T-helper 22 cell (primary cell): ENCODE measurements around the gene PRODH2.

Experiments
- DNase-seq: peaks from one replicate; pipeline ENCODE4 v3.0.0-alpha.2; 2020; ENCODE audit warnings: low read depth

The PRODH2 gene, protein sequence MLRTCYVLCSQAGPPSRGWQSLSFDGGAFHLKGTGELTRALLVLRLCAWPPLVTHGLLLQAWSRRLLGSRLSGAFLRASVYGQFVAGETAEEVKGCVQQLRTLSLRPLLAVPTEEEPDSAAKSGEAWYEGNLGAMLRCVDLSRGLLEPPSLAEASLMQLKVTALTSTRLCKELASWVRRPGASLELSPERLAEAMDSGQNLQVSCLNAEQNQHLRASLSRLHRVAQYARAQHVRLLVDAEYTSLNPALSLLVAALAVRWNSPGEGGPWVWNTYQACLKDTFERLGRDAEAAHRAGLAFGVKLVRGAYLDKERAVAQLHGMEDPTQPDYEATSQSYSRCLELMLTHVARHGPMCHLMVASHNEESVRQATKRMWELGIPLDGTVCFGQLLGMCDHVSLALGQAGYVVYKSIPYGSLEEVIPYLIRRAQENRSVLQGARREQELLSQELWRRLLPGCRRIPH

DNA sequence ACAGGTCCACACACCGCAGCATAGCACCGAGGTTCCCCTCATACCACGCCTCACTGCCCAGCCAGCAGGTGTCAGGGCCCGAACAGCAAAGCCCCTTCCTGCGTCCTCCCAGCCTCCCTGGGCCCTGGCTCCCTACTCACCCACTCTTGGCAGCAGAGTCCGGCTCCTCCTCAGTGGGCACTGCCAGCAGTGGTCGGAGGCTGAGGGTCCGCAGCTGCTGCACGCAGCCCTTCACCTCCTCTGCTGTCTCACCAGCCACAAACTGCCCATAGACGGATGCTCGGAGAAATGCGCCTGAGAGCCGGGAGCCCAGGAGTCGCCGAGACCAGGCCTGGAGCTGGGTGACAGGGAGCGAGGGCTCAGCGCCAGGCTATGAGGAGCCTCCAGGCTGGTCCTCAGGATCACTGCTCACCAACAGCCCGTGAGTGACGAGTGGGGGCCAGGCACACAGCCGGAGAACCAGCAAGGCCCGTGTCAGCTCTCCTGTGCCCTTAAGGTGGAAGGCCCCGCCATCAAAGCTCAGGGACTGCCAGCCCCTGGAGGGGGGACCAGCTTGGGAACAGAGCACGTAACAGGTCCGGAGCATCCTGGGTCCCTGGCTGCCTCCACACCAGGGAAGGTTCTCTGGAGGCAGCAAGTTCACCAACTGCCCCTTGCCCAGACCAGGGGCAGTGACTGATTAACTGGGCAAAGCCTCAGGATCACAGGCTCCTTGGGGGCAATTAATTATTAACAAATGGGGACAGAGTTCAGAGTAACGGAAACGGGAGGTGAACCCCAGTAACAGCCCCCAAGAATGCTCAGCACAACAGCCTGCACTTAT, at the start of gene PRODH2:
Gene PRODH2, minus strand, starts transcription at position 626 of the 823 bp plus-strand sequence. Its CDS starts 40 bp downstream, at position 586.
- no peak for DNase-seq

DNA sequence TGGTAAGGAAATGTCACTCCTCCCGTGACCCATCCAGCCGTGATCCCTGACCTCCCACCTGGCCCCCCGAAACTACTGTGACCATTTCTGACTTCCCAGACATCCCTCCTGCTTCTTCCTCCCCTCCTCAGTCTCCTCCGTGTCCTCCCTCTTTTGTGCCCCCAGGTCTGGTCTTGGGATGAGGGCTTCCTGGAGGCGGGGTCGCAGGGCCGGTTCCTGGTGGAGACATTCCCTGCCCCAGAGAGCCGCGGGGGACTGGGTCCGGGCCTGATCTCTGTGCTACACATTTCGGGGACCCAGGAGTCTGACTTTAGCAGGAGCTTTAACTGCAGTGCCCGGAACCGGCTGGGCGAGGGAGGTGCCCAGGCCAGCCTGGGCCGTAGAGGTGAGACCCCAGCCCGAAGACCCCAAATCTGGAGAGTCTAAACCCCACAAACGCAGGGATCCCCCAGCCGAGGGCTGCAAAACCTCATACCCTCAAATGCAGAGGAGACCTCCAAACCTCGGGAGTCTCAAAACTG, 49.1 kb upstream of the PRODH2 start:
- no peak for DNase-seq

DNA sequence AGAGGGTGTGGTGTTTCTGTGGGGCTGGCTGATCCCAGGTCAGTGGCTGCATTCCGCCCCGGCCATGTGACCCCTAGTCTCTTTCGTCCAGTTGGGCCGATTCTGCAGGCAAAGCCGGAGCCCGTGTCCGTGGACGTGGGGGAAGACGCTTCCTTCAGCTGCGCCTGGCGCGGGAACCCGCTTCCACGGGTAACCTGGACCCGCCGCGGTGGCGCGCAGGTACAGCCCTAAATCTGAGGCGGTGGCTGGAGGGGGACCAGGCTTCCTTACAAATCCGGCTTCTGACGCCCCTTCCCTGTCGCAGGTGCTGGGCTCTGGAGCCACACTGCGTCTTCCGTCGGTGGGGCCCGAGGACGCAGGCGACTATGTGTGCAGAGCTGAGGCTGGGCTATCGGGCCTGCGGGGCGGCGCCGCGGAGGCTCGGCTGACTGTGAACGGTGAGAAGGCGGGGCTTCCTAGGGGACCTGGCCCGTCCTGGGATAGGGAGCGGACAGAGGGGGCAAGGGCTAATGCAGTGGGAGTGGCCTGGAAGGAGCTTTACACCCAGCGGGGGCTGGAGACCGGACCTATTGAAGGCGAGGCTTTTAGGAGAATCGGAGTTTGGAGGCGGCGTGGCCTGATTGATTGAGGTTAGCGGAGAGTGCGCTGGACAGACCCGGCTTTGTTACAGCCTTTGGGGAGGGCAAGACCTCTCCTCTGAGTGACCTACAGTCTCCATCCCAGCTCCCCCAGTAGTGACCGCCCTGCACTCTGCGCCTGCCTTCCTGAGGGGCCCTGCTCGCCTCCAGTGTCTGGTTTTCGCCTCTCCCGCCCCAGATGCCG, 48.4 kb upstream of the PRODH2 start:
- no peak for DNase-seq

DNA sequence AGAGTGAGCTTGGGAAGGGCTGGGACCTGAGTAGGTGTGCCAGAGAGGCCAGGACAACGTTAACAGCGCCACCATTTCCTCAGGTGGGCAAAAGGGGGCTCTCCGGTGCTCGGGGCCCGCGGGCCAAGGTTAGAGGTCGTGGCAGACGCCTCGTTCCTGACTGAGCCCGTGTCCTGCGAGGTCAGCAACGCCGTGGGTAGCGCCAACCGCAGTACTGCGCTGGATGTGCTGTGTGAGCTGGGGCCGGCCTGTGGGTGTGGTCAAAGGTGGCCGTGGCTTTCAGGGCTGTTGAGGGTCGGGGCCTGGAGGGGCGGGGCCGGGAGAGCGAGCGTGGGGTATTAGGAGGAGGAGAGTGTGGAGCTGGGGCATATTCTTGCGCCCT, 47.8 kb upstream of the PRODH2 start:
- DNase-seq: no peak

DNA sequence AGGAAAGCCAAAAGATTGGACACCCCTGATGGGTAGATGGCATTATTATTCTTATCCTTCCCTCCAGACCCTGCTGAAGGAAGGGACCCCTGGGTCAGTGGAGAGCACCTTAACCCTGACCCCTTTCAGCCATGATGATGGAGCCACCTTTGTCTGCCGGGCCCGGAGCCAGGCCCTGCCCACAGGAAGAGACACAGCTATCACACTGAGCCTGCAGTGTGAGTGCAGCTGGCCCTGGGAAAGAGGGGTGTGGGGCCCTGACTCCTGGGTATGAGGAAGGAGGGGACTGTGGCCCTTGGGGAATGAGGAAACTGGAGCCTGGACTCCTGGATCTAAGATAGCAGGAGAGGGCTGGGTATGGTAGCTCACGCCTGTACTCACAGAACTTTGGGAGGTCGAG, 46.8 kb upstream of the PRODH2 start:
- DNase-seq: no peak

DNA sequence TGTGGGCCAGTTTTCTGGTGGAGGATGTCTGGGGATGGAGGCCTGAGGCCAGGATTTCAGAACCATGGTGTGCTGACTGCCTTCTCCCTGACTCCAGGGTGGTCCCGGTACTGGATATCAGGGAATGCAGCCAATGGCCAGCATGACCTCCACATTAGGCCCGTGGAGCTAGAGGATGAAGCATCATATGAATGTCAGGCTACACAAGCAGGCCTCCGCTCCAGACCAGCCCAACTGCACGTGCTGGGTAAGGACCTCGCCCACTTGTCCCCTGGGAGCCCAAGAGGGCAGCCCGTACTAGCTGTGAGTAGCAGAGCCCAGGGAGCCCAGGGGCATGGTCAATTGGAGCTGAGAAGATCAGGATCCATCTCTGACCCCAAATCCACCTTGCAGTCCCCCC, 45.7 kb upstream of the PRODH2 start:
- no peak for DNase-seq

DNA sequence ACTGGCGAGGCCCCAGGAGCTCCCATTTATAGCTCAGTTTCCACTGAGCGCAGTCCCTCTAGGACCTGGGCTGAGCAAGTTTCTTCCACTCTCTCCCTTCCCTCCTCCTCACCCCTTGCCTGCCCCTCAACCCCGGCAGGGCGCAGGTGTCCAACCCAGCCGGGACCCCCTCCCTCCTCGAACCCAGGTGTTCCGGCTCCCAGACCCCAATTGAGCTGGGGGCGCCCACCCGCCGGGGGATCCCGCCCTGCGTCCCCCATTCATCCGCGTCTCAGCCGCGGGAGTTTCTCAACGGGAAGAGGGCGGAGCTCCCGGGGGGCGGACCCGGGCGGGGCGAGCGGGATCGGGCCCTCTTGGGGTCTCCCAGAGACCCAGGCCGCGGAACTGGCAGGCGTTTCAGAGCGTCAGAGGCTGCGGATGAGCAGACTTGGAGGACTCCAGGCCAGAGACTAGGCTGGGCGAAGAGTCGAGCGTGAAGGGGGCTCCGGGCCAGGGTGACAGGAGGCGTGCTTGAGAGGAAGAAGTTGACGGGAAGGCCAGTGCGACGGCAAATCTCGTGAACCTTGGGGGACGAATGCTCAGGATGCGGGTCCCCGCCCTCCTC, 44.0 kb upstream of the PRODH2 start, which contains the start of gene KIRREL2:
Gene KIRREL2, plus strand, starts transcription at position 366 of the 604 bp plus-strand sequence. Its CDS starts 209 bp downstream, at position 575.
- no peak for DNase-seq

DNA sequence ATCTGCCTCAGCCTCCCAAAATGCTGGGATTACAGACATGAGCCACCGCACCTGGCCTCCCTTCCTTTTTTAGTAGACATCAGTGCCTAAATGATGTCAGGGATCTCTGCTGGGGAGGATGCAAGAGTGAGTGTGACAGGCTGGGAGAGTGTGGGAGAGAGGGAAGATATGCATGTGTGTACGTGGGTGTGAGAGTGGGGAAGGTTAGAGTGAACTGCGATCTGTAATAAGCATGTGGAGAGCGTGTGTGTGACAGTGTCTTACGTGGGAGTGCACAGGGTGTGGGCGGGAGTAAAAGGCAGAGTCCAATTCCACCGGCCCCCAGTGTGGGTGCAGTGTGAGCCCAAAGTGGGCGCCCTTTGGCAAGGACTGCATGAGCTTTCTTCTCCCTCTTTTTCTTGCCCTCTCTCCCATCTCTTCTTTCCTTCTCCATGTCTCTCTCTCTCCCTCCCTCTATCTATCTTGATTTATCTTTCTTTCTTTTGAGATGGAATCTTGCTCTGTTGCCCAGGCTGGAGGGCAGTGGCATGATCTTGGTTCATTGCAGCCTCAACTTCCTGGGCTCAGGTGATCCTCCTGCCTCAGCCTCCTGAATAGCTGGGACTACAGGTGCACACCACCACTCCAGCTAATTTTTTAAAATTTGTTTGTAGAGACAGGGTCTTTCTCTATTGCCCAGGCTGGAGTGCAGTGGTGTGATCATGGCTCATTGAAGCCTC, 40.6 kb upstream of the PRODH2 start:
- no peak for DNase-seq

DNA sequence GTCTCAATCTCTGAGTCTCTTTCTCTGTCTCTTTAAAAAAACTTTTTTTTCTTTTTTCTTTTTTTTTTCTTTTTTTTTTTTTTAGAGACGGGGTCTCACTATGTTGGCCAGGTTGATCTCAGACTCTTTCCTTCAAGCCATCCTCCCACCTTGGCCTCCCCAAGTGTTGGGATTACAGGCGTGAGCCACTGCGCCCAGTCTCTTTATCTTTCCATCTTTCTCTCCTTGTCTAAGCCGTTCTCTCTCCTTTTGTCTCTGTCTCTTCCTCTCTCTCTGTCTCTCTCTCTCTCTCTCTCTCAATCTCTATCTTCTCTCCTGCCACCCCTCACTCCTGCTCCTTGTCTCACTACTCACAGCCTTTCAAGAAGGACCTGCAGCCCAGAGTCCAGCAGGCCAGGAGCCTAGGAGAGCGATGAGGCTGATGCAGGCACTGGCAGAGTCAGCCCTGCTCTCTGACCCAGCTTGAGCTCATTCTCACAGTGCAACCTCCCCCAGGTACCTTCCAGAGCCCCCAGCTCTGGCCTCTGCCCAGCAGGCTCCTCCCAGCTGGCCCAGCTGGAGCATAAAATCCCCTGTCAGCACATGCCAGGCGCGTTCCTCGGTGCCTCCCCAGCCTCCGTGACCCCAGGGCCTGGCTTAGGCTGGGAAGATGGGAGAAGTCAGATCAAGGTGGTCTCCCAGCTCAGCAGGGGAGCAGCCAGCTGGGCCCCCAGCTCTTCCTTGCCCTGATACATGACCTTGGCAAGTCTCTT, 39.6 kb upstream of the PRODH2 start, which contains the start of gene NPHS1:
Gene NPHS1, minus strand, starts transcription at position 476 of the 752 bp plus-strand sequence. CDS start 667 bp downstream, outside the sequence.
- DNase-seq: no peak

DNA sequence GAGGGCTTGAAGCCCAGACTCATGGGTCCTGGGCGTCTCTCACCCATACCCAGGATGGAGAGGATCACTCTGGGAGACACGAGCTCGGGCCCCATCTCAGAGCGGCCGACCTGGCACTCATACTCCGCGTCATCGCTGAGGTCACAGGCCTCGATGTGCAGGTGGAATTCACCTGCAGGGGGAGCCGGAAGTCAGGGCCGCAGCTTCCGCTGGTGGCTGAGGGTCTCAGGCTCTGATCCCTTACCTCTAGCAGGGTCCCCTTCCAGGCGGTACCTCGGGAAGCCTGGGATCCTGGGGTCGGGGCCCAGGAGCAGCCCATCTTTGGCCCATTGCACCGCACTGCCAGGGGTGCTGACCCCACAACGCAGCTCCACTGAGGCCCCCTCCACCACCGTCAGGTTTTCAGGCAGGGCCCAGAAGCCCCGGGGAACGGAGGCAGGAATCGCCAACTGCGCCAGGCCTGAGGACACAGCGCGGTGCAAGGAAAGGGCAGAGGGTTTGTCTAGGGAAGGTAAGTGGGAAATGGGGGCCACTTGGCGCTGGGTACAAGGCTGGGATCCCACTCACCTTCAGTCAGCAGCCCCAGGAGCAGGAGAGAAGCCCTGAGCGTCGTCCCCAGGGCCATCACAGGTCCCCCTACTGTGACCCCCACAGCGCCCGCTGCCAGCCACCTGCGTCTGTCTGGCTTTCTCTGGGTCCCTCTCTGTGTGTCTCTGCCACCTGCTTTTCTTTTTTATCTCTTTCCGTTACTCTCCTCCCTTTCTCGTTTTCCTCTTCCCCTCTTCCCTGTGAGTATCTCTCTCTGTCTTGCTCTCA, 38.8 kb upstream of the PRODH2 start:
- DNase-seq: no peak

DNA sequence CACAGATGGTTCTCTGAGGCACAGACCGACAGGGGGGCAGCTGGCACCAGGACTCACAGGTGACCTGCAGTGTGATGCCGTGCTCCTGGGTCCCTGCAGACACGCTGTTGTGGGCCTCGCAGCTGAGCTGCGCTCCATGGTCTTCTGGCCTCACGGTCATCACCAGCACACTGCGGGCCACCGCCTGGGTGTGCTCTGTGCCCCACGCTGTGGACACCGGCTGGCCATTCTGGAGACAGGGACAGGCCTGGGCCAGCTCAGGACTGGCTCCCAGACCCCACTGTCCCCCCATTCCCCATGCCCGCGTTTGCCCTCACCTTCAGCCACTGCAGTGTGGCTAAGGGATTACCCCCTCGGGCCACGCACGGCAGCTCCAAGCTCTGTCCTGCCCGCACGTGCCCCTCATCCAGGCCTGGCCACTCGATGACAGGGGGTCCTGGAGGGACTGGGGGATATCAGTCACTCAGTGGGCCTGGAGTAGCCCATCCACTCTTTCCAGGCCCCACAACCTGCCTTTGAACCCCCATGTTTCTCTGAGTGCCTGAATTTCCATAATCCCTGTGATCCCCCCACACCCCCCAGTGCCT, 36.4 kb upstream of the PRODH2 start:
- DNase-seq: no peak

DNA sequence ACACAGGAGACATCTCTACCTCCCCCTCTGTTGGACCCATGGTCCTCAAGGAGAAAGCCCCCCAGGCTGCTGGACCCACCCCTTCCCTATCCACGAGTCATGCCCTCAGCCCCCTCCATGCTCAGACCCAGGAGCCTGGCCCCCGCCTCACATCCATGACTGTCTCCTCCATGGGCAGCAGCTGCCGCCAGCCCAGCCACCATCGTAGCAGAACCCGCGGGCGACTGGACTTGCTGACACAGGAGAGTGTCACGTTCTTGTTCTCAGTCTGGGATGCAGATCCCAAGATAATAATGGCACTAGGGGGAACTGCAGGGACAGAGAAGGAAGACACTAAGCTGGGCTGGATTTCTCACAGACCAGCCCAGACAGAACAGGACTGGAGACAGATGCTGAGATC, 35.8 kb upstream of the PRODH2 start:
- DNase-seq: no peak

DNA sequence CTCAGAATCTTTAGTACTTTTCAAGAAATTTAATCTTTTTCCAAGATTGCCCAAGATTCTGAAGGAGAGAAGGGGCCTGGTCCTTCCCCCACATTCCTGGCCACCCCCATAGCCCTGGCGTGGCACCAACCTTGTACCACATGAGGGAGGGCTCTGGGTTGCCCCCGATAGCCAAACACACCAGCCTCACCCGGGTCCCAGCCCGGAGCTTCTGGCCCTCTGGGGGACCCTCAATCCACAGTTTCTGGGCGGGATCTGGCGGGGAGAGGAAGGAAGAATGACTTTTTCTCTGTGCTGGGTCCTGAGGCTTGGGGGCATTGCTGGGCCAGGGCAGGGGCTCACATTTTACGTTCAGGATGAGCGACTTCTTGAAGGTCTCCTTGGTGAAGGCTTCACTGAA, 35.3 kb upstream of the PRODH2 start:
- DNase-seq: no peak

DNA sequence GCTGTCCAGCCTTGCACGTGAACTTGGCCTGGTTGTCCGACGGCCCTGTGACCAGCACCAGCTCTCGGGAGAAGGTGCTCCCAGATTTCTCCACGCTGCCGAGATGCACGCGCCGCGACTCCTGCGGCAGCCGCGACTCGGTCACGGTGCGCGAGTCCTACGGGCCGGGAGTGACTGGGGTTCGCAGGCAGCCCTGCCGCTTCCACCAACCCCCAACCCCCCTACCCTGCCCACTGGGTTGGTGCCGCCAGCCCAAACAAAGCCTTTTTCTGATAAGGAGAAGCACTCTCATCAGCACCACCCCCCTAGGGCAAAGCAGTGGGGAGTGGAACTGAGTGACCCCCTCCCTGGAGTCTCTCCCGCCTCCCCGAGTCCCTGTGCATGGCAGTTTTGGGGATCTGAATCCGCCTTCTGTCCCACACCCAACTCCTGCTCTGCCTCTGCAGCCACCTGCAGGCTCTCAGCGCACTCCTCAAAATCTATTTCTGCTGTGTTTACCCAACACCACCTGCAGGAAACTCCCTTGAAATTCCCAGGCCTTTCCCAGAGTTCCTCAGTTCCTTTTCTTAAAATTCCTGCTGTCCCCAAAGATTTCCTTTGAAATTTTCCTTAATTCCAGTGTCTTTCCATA, 33.5 kb upstream of the PRODH2 start:
- DNase-seq: no peak

DNA sequence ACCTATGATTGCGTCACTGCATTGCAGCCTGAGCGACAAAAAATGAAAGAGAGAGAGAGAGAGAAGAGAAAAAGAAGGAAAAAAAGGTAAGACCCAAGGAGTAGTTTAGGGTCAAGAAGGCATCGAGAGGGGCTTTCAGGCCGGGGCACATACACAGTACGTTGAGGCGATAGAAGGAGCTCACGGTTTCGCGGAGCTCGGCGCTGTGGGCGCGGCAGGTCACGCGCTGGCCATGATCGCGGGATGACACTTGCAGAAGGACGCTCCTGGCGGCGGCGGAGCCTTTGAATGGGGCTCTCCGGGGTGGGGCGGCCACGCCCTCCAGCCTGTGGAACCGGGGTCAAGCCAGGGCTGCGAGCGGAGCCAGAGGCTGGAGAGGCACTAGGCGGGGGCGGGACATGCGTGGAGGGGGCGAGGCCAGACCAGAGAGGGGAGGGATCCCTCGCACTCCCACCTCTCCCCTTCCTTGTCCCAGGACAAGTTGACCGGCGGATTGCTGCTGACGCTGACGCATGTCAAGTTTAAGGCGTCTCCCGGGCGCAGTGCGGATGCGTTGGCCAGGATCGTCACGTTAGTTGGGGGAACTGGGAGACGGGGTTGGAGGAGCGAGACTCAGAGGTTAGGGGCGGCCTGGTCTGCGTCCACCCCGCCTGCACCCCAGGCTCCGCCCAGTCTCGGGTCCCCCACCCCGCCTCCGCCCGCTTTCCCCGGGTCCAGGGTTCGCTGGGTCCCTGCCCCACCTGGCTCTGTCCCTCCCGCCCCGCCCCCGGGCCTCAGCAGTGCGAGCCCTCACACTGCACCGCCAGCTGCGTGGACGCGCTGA, 32.8 kb upstream of the PRODH2 start:
- no peak for DNase-seq

DNA sequence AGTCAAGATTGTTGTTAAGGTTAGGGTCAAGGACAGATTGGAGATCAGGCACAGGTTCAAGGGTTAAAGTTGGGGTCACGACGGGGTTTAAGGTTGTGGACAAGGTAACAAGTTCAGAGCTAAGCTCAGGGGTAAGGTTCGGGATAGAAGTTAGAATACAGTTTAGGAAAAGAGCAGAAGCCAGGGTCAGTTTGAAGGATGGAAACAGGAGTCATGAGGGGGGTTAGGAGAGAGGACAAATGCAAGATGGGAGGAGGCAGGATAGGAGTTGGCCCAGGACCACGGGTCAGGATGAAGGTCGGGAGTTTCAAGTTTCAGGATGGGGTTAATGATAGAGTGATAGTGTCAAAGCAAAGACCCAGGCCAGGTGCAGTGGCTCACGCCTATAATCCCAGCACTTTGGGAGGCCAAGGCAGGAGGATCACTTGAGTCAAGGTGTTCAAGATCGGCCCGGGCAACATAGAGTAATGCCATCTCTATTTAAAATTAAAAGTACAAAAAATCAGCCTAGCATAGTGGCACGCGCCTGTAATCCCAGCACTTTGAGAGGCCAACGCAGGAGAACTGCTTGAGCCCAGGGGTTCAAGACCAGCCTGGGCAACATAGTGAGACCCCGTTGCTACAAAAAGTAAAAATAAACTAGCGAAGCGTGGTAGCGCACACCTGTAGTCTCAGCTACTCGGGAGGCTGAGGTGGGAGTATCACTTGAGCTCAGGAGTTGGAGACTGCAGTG, 32.0 kb upstream of the PRODH2 start:
- DNase-seq: no peak
